H1 (cell line): ENCODE measurements around the gene DHRS3. TPM values are rescaled to one million over a fixed set of nuclear protein-coding genes. Genes with fewer than 3 reads are reported as not detected.
A peak's percentile ranks its signal among the peaks of the same experiment; 100 is the strongest.

Experiments used
- CTCF ChIA-PET: fragments of 300-600 bp; sonication (Branson Sonifier 250); formaldehyde crosslinking; loops from one replicate; lab custom pipeline; 2021; ENCODE audit not compliant: partially characterized antibody; lab: Charles Lee
- POLR2A ChIA-PET: fragments of 300-600 bp; sonication (Branson Sonifier 250); formaldehyde crosslinking; loops from one replicate; lab custom pipeline; 2021; ENCODE audit warnings: inconsistent platforms; ENCODE audit not compliant: partially characterized antibody; lab: Charles Lee
- DNase-seq, 2 experiments: peaks; one replicate each; pipeline versions ENCODE4 v3.0.0 to v3.0.0-alpha.2; 2010 to 2022; ENCODE audit warnings: low spot score in 2 of 2, low read depth in 1 of 2, mixed read lengths in 1 of 2
- FAIRE-seq: peaks from 2 replicates; lab custom pipeline; 2011; peaks lifted over from hg19 to GRCh38; lab: Jason Lieb, UNC
- H2AFZ ChIP-seq: 2 replicates; pipeline ENCODE4 v1.8.1; 2012; ENCODE audit warnings: low read length, inconsistent platforms
- H2AK5ac ChIP-seq: 2 replicates; pipeline ENCODE4 v1.6.1; 2013; ENCODE audit warnings: low read depth, low read length
- H2BK120ac ChIP-seq: replicated peaks from 2 replicates; pipeline ENCODE3; 2013; ENCODE audit warnings: low read depth, low read length, inconsistent platforms
- H2BK12ac ChIP-seq: 2 replicates; pipeline ENCODE4 v1.6.1; 2013; ENCODE audit warnings: low read depth, low read length
- H2BK15ac ChIP-seq: 2 replicates; pipeline ENCODE4 v1.6.1; 2013; ENCODE audit warnings: low read length
- H2BK20ac ChIP-seq: 2 replicates; pipeline ENCODE4 v1.6.1; 2013; ENCODE audit warnings: low read length
- H2BK5ac ChIP-seq: 2 replicates; pipeline ENCODE4 v1.6.1; 2013; ENCODE audit warnings: low read depth, low read length
- H3K14ac ChIP-seq: 2 replicates; pipeline ENCODE4 v1.6.1; 2013; ENCODE audit warnings: inconsistent platforms; ENCODE audit not compliant: insufficient read length
- H3K18ac ChIP-seq: 2 replicates; pipeline ENCODE4 v1.6.1; 2013; ENCODE audit warnings: low read length; ENCODE audit errors: extremely low read depth
- H3K23ac ChIP-seq: 2 replicates; pipeline ENCODE4 v1.6.1; 2013; ENCODE audit warnings: inconsistent platforms; ENCODE audit not compliant: insufficient read length
- H3K23me2 ChIP-seq: 2 replicates; pipeline ENCODE4 v1.6.1; 2013; ENCODE audit warnings: low read depth, low read length
- H3K27ac ChIP-seq: 2 replicates; pipeline ENCODE4 v1.6.1; 2011; ENCODE audit warnings: low read depth, low read length, inconsistent platforms
- H3K27me3 ChIP-seq, 4 experiments: replicated peaks in 1 of 4; 1 replicate in 1 of 4; 2 replicates in 3 of 4; pipeline versions ENCODE4 v1.6.1 to v1.8.1; 2011 to 2013; ENCODE audit warnings: low read length in 3 of 4, mild to moderate bottlenecking in 3 of 4, inconsistent platforms in 2 of 4, mixed read lengths in 2 of 4, moderate library complexity in 1 of 4; ENCODE audit not compliant: control insufficient read depth in 3 of 4, insufficient read depth in 3 of 4; ENCODE audit errors: extremely low read depth in 1 of 4
- H3K36me3 ChIP-seq, 4 experiments: 2 replicates each; pipeline versions ENCODE4 v1.6.1 to v1.8.1; 2011 to 2013; ENCODE audit warnings: mild to moderate bottlenecking in 4 of 4, low read length in 3 of 4, moderate library complexity in 2 of 4, control low read depth in 1 of 4, inconsistent platforms in 1 of 4; ENCODE audit not compliant: insufficient read depth in 4 of 4, control insufficient read depth in 2 of 4
- H3K4ac ChIP-seq: replicated peaks from 2 replicates; pipeline ENCODE3; 2013; ENCODE audit warnings: low read length, low read depth, mixed read lengths, inconsistent platforms; ENCODE audit not compliant: insufficient read length
- H3K4me1 ChIP-seq, 4 experiments: replicated peaks in 1 of 4; 1 replicate in 1 of 4; 2 replicates in 3 of 4; pipeline versions ENCODE4 v1.6.1 to v1.8.1; 2011 to 2013; ENCODE audit warnings: low read length in 3 of 4, inconsistent platforms in 2 of 4, mixed read lengths in 1 of 4; ENCODE audit not compliant: insufficient read depth in 4 of 4, control insufficient read depth in 3 of 4
- H3K4me2 ChIP-seq, 2 experiments: 2 replicates each; pipeline versions ENCODE4 v1.6.1 to v1.8.1; 2011 to 2013; ENCODE audit warnings: low read depth in 2 of 2, low read length in 2 of 2, control low read depth in 1 of 2, inconsistent platforms in 1 of 2, mild to moderate bottlenecking in 1 of 2; ENCODE audit not compliant: insufficient read depth in 1 of 2
- H3K4me3 ChIP-seq, 4 experiments: fragments of 200-600, 300-600 bp in 1 of 4; sonication (generic), shearing (Covaris generic), sonication (Bioruptor Twin) in 1 of 4; 2 replicates each; pipeline versions ENCODE4 v1.5.1 to v1.8.1; 2011 to 2016; ENCODE audit warnings: low read length in 4 of 4, low read depth in 3 of 4, control low read depth in 2 of 4, inconsistent platforms in 2 of 4, mild to moderate bottlenecking in 2 of 4, mixed read lengths in 1 of 4, moderate library complexity in 1 of 4; ENCODE audit not compliant: insufficient read depth in 2 of 4; ENCODE audit errors: extremely low read depth in 1 of 4
- H3K56ac ChIP-seq: replicated peaks from 2 replicates; pipeline ENCODE3; 2013; ENCODE audit warnings: low read depth, mild to moderate bottlenecking, mixed read lengths, low read length, inconsistent platforms; ENCODE audit not compliant: insufficient read length
- H3K79me1 ChIP-seq: 2 replicates; pipeline ENCODE4 v1.6.1; 2013; ENCODE audit warnings: low read depth, low read length, control low read depth
- H3K79me2 ChIP-seq, 2 experiments: 2 replicates each; pipeline versions ENCODE4 v1.6.1 to v1.8.1; 2012 to 2013; ENCODE audit warnings: low read length in 2 of 2, mild to moderate bottlenecking in 2 of 2, inconsistent platforms in 1 of 2; ENCODE audit not compliant: insufficient read depth in 2 of 2, control insufficient read depth in 1 of 2
- H3K9ac ChIP-seq, 4 experiments: replicated peaks in 1 of 4; 1 replicate in 1 of 4; 2 replicates in 3 of 4; pipeline versions ENCODE4 v1.6.1 to v1.8.1; 2011 to 2013; ENCODE audit warnings: low read depth in 3 of 4, low read length in 3 of 4, control low read depth in 2 of 4, mild to moderate bottlenecking in 2 of 4, moderate library complexity in 2 of 4, inconsistent platforms in 1 of 4; ENCODE audit errors: extremely low read depth in 1 of 4
- H3K9me3 ChIP-seq, 2 experiments: 2 replicates each; pipeline versions ENCODE4 v1.6.1 to v1.8.1; 2012 to 2013; ENCODE audit warnings: mild to moderate bottlenecking in 2 of 2, moderate library complexity in 2 of 2, control low read depth in 1 of 2, inconsistent platforms in 1 of 2, low read depth in 1 of 2, low read length in 1 of 2, mixed read lengths in 1 of 2; ENCODE audit not compliant: insufficient read depth in 2 of 2
- H4K20me1 ChIP-seq, 2 experiments: replicated peaks in 1 of 2; 2 replicates each; pipeline versions ENCODE3 to v1.8.1; 2011 to 2013; ENCODE audit warnings: inconsistent platforms in 2 of 2, low read length in 2 of 2, mild to moderate bottlenecking in 1 of 2; ENCODE audit not compliant: insufficient read depth in 2 of 2, control insufficient read depth in 1 of 2
- H4K5ac ChIP-seq: 2 replicates; pipeline ENCODE4 v1.6.1; 2013; ENCODE audit warnings: low read length, low read depth, mixed read lengths, inconsistent platforms; ENCODE audit not compliant: insufficient read length
- H4K8ac ChIP-seq: 2 replicates; pipeline ENCODE4 v1.8.0; 2013; ENCODE audit warnings: mild to moderate bottlenecking, moderate library complexity, low read length, inconsistent platforms; ENCODE audit not compliant: insufficient read depth; ENCODE audit errors: extremely low read depth
- H4K91ac ChIP-seq: replicated peaks from 2 replicates; pipeline ENCODE3; 2013; ENCODE audit warnings: low read length, mixed read lengths, inconsistent platforms; ENCODE audit not compliant: insufficient read length
- CBX5 ChIP-seq: fragments of 300-800, 300-1000 bp; sonication (generic); IDR thresholded peaks from 2 replicates; pipeline ENCODE4 v1.7.1; 2016; ENCODE audit warnings: antibody characterized with exemption, low read length, low read depth
- EGR1 ChIP-seq: IDR thresholded peaks from 2 replicates; pipeline ENCODE4 v1.6.1; 2011; ENCODE audit warnings: low read depth, low read length, borderline replicate concordance
- EP300 ChIP-seq, 2 experiments: IDR thresholded peaks; 1 replicate in 1 of 2; 2 replicates in 1 of 2; pipeline ENCODE4 v1.6.1; 2011 to 2012; ENCODE audit warnings: low read depth in 2 of 2, low read length in 2 of 2, mild to moderate bottlenecking in 2 of 2, borderline replicate concordance in 1 of 2, inconsistent platforms in 1 of 2, moderate library complexity in 1 of 2
- GABPA ChIP-seq: IDR thresholded peaks from 2 replicates; pipeline ENCODE4 v1.6.1; 2011; ENCODE audit warnings: mild to moderate bottlenecking, low read length, moderate library complexity, borderline replicate concordance; ENCODE audit not compliant: insufficient read depth
- KDM4A ChIP-seq: IDR thresholded peaks from one replicate; pipeline ENCODE4 v1.7.1; 2012; ENCODE audit warnings: low read depth, mild to moderate bottlenecking, moderate library complexity, low read length, inconsistent platforms; ENCODE audit not compliant: severe bottlenecking
- RBBP5 ChIP-seq: IDR thresholded peaks from 2 replicates; pipeline ENCODE4 v1.7.1; 2012; ENCODE audit warnings: low read depth, mild to moderate bottlenecking, inconsistent platforms, low read length, moderate library complexity, borderline replicate concordance
- SIN3A ChIP-seq, 2 experiments: IDR thresholded peaks in 1 of 2; conservative IDR thresholded peaks in 1 of 2; 2 replicates each; pipeline ENCODE4 v1.6.1; 2011 to 2012; ENCODE audit warnings: low read length in 2 of 2, improper control_type of control experiment in 1 of 2, low read depth in 1 of 2, mild to moderate bottlenecking in 1 of 2
- TBP ChIP-seq: IDR thresholded peaks from 2 replicates; pipeline ENCODE4 v1.6.1; 2011; ENCODE audit warnings: low read depth, low read length, improper control_type of control experiment
- TCF12 ChIP-seq: IDR thresholded peaks from 2 replicates; pipeline ENCODE4 v1.6.1; 2011; ENCODE audit warnings: low read depth, mild to moderate bottlenecking, low read length
- WGBS, 2 experiments: shearing (Covaris generic) in 1 of 2; methylation state at CpG; one replicate each; pipeline versions ENCODE4 v1.1.6 to v1.1.7; 2013 to 2015; ENCODE audit warnings: low lambda C conversion rate in 2 of 2, mixed read lengths in 2 of 2, inconsistent platforms in 1 of 2, low coverage in 1 of 2, missing lambda C conversion rate in 1 of 2; ENCODE audit not compliant: insufficient replicate concordance in 2 of 2, insufficient coverage in 1 of 2, insufficient read length in 1 of 2; ENCODE audit errors: extremely low coverage in 1 of 2, missing lambda C conversion rate in 1 of 2; 5-methylcytosine and 5-hydroxymethylcytosine counted together
- polyA plus RNA-seq, 7 experiments: library from polyadenylated mRNA; depleted of rRNA in 3 of 7; stranded (reverse) in 5 of 7; unstranded in 2 of 7; fragments of >200 nt in 5 of 7; fragments of 200-250 nt in 2 of 7; gene quantifications; 1 replicate in 5 of 7; 2 replicates in 1 of 7; 4 replicates in 1 of 7; pipeline versions ENCODE4 v1.2.1 to v1.2.3, GENCODE V29; 2011 to 2013; ENCODE audit warnings: missing spikeins in 2 of 7, mixed read lengths in 2 of 7
- total RNA-seq: library from RNA; stranded (reverse); fragmentation: NEBNext Ultra II Directional; extraction: Animal tissue kit (Norgen Biotek cat#: 25700); gene quantifications from 2 replicates; pipeline ENCODE4 v1.2.1, GENCODE V29; 2021

The DHRS3 gene
- total and polyA plus RNA-seq, 2 of the 8 experiments (the other 6 are each of a cell fraction or from before 2014, with no cell fraction given), result 32.5 to 36.4 TPM

GRCh38 chr1:12594966-12595756 lies 22.8 kb downstream of the DHRS3 start:
- peaks cover 12 to 19% of the 10 kb centered on the region in 2 experiments for H4K20me1 ChIP-seq
- H4K8ac ChIP-seq, result peak overlapping the region; percentile 72; the same call in 1 of the 2 replicates
- no peak overlapping the region for H2BK120ac ChIP-seq
- H3K56ac ChIP-seq, result peak overlapping the region; percentile 0
- H3K23me2 ChIP-seq, result peaks cover 9% of the 10 kb centered on the region; the same call in 1 of the 2 replicates
- H3K18ac ChIP-seq, result peak overlapping the region; percentile 78; the same call in 1 of the 2 replicates
- peak overlapping the region; percentile 83; the same call in 1 of the 2 replicates for H2BK5ac ChIP-seq
- H2BK20ac ChIP-seq, result no peak overlapping the region
- H2BK15ac ChIP-seq, result peak overlapping the region; percentile 12; the same call in 1 of the 2 replicates
- no peaks in the 10 kb centered on the region for H3K9me3 ChIP-seq
- H2AK5ac ChIP-seq, result no peak overlapping the region
- H2AFZ ChIP-seq, result no peak overlapping the region
- ChIA-PET POLR2A (interaction anchor here (0.7 to 2.8 kb wide), 13 partner anchors 12 to 117 kb away, joined by 3 to 24 read pairs (median 4); partner anchors contain the start of gene DHRS3), CTCF (interaction anchor here (0.7 to 2.8 kb wide), 8 partner anchors 9 to 320 kb away, joined by 3 to 27 read pairs (median 4); partner anchors contain the start of gene DHRS3)
- H3K4me1 ChIP-seq, result peaks cover 12 to 25% (median 20%) of the 10 kb centered on the region in 4 experiments
- WGBS, 2 experiments, result 4% methylated on average over 19 of the region's 47 CpGs; no CpG with 5 or more reads in 1 of the 2 experiments
- H3K36me3 ChIP-seq, result no peaks in the 10 kb centered on the region; a peak in 2 of 8 replicates
- DNase-seq (peak in 1 of 2 experiments; percentile 82), FAIRE-seq (no peak)
- H2BK12ac ChIP-seq, result peak overlapping the region; percentile 39; the same call in 1 of the 2 replicates
- H3K4me2 ChIP-seq, result peak overlapping the region; percentile 84 to 95
- H3K27ac ChIP-seq, result no peak overlapping the region; the same call in 1 of the 2 replicates
- H4K91ac ChIP-seq, result peak overlapping the region; percentile 8
- no peak overlapping the region for H3K23ac ChIP-seq
- H3K9ac ChIP-seq, result peak overlapping the region in 2 of 4 experiments; percentile 41 to 42; a peak in 3 of 7 replicates
- peaks cover 0 to 46% of the 10 kb centered on the region in 2 experiments; a peak in 2 of 4 replicates for H3K79me2 ChIP-seq
- H4K5ac ChIP-seq, result peak overlapping the region; percentile 42
- peaks cover 0 to 2% (median 0%) of the 10 kb centered on the region in 4 experiments; a peak in 1 of 7 replicates for H3K27me3 ChIP-seq
- H3K79me1 ChIP-seq, result peaks cover 4% of the 10 kb centered on the region
- peak overlapping the region; percentile 33 to 66 (median 41); a peak in 7 of 8 replicates for H3K4me3 ChIP-seq
- peak overlapping the region; percentile 53 for H3K4ac ChIP-seq
- H3K14ac ChIP-seq, result no peak overlapping the region
- TF ChIP-seq KDM4A (peak; percentile 10), EP300 (IDR thresholded peaks at IDR 0.05; ENCODE audit: borderline replicate concordance in 1 of 2, low read depth in 2 of 2, low read length in 2 of 2) (peak in 1 of 2 experiments; percentile 3; a peak in 1 of 3 replicates), SIN3A (conservative IDR thresholded peaks at IDR 0.05 in 1 of 2, IDR thresholded peaks at IDR 0.05 in 1 of 2; ENCODE audit: low read depth in 1 of 2, low read length in 2 of 2) (peak in 1 of 2 experiments; percentile 26; a peak in 1 of 4 replicates), TCF12 (no peak), CBX5 (no peak), EGR1 (peak; percentile 51; the same call in 1 of the 2 replicates), GABPA (no peak), TBP (no peak), RBBP5 (0 out of 2 replicates have a peak, but pooled peaks have one; percentile 43)
